Naive thymus-derived CD4-positive, alpha-beta T cell (primary cell): ENCODE results near the gene INPP5A. TPM values are rescaled to one million over a fixed set of nuclear protein-coding genes. Genes with fewer than 3 reads are reported as not detected.

Source experiments
- ATAC-seq: fragments of 150-1000 bp; cut with Tn5 transposase; 2 replicates; pipeline ENCODE4 v1.10.0; 2021; ENCODE audit warnings: mild to moderate bottlenecking, moderate library complexity
- CTCF ChIA-PET: fragments of 350-600 bp; sonication (Branson Sonifier 250); formaldehyde crosslinking; loops from one replicate; lab custom pipeline; 2021; ENCODE audit warnings: antibody characterized with exemption; lab: Charles Lee
- POLR2A ChIA-PET: fragments of 350-600 bp; sonication (Branson Sonifier 250); formaldehyde crosslinking; loops from one replicate; lab custom pipeline; 2021; ENCODE audit warnings: antibody characterized with exemption, inconsistent platforms; lab: Charles Lee
- DNase-seq, 9 donors: peaks; one replicate each; pipeline versions ENCODE4 v3.0.0 to v3.0.0-alpha.2; 2020 to 2022; ENCODE audit warnings: mixed read lengths in 1 of 9
- H3K27ac ChIP-seq: one replicate; pipeline ENCODE4 v1.7.0; 2013; ENCODE audit warnings: mild to moderate bottlenecking, low read depth, low read length, moderate library complexity
- H3K27me3 ChIP-seq, 2 donors: one replicate each; pipeline ENCODE4 v1.7.0; 2013; ENCODE audit warnings: low read length in 2 of 2, mild to moderate bottlenecking in 2 of 2, moderate library complexity in 2 of 2; ENCODE audit not compliant: control insufficient read depth in 2 of 2, insufficient read depth in 2 of 2
- H3K36me3 ChIP-seq, 3 experiments: 1 replicate in 2 of 3; 2 replicates in 1 of 3; pipeline ENCODE4 v1.7.0; 2013; ENCODE audit warnings: low read length in 3 of 3, mild to moderate bottlenecking in 3 of 3, moderate library complexity in 1 of 3; ENCODE audit not compliant: insufficient read depth in 3 of 3, control insufficient read depth in 2 of 3
- H3K4me1 ChIP-seq, 2 donors: one replicate each; pipeline ENCODE4 v1.7.0; 2013; ENCODE audit warnings: low read length in 2 of 2, mild to moderate bottlenecking in 2 of 2, moderate library complexity in 1 of 2; ENCODE audit not compliant: control insufficient read depth in 2 of 2, insufficient read depth in 2 of 2
- H3K4me3 ChIP-seq: 2 replicates; pipeline ENCODE4 v1.7.0; 2013; ENCODE audit warnings: mild to moderate bottlenecking, low read length
- H3K9me3 ChIP-seq, 3 experiments: 1 replicate in 2 of 3; 2 replicates in 1 of 3; pipeline ENCODE4 v1.7.0; 2013; ENCODE audit warnings: low read length in 3 of 3; ENCODE audit not compliant: control insufficient read depth in 2 of 3
- H3K27ac Mint-ChIP-seq, 9 donors: one replicate each; pipeline ENCODE4 v1.8.0; 2020 to 2022; ENCODE audit warnings: mixed read lengths in 9 of 9, mild to moderate bottlenecking in 8 of 9, moderate library complexity in 5 of 9, inconsistent platforms in 2 of 9
- H3K27me3 Mint-ChIP-seq, 5 donors: one replicate each; pipeline ENCODE4 v1.8.0; 2021 to 2022; ENCODE audit warnings: mixed read lengths in 5 of 5, mild to moderate bottlenecking in 1 of 5
- H3K36me3 Mint-ChIP-seq, 5 donors: one replicate each; pipeline ENCODE4 v1.8.0; 2020 to 2022; ENCODE audit warnings: mixed read lengths in 5 of 5, mild to moderate bottlenecking in 3 of 5, inconsistent platforms in 1 of 5
- H3K4me1 Mint-ChIP-seq, 7 donors: one replicate each; pipeline ENCODE4 v1.8.0; 2020 to 2022; ENCODE audit warnings: mixed read lengths in 7 of 7, mild to moderate bottlenecking in 3 of 7, inconsistent platforms in 1 of 7
- H3K4me3 Mint-ChIP-seq, 10 donors: one replicate each; pipeline ENCODE4 v1.8.0; 2020 to 2022; ENCODE audit warnings: mild to moderate bottlenecking in 10 of 10, mixed read lengths in 10 of 10, moderate library complexity in 6 of 10, inconsistent platforms in 2 of 10
- H3K9me3 Mint-ChIP-seq, 11 donors: one replicate each; pipeline ENCODE4 v1.8.0; 2020 to 2022; ENCODE audit warnings: mixed read lengths in 11 of 11, mild to moderate bottlenecking in 4 of 11, inconsistent platforms in 1 of 11, moderate library complexity in 1 of 11
- intact Hi-C, 2 donors: fragments of 100-400 bp; cut with micrococcal nuclease; formaldehyde crosslinking; loops; one replicate each; pipeline ENCODE4 v1.15.1; 2023
- polyA plus RNA-seq, 2 donors: library from polyadenylated mRNA; unstranded; fragments of 300-500 nt; fragmentation: Illumina TruSeq; gene quantifications; one replicate each; pipeline ENCODE4 v1.2.3, GENCODE V29; 2021
- total RNA-seq, 6 experiments: library from RNA in 5 of 6; stranded (reverse) in 5 of 6; gene quantifications; 1 replicate in 5 of 6; 2 replicates in 1 of 6; pipeline ENCODE4 v1.2.3 and lab custom pipeline; 2021 to 2026

Gene INPP5A
- total and polyA plus RNA-seq, 7 experiments from 2014 or later: 0.97 to 30.7 (median 25.0) TPM

DNA sequence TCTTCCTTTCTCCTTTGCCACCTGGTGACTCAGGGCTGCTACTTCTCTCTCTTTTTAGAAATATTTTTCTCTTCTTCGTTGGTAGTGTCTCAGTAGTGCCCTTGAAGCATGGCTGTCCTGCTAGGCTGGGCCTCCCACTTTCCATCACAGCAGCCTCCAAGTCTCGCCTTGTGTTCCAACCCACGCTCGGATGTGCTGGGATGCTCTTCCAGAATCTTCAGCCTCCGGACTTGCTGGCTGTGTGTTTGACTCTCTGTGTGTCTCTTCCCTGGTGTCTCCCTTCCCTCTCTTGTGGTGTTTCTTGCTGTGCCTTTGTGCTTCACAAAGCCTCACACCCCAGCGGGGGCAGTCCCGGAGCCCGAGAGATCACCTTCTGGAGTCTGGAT, 100.5 kb downstream of the INPP5A start:
- H3K27ac Mint-ChIP-seq: peak overlapping the region in 1 of 9 donors; percentile 80
- H3K9me3 ChIP-seq: no peaks in the 10 kb centered on the region
- no peak for DNase-seq
- POLR2A ChIA-PET: no interaction called here
- H3K4me3 ChIP-seq: no peak overlapping the region
- H3K4me1 ChIP-seq: no peaks in the 10 kb centered on the region
- no peaks in the 10 kb centered on the region for H3K27me3 ChIP-seq
- intact Hi-C loops: loop anchor here (2.0 to 5.0 kb wide), 4 partner anchors 101 to 416 kb away; partner anchors contain the start of gene INPP5A (in 1 of the 2)
- no peaks in the 10 kb centered on the region for H3K36me3 ChIP-seq
- peak overlapping the region in 1 of 10 donors; percentile 46 for H3K4me3 Mint-ChIP-seq
- H3K27me3 Mint-ChIP-seq: peaks cover 0 to 6% (median 0%) of the 10 kb centered on the region in 5 donors
- H3K36me3 Mint-ChIP-seq: peaks cover 0 to 20% (median 4%) of the 10 kb centered on the region in 5 donors
- peaks cover 24 to 64% (median 52%) of the 10 kb centered on the region in 7 donors for H3K4me1 Mint-ChIP-seq
- peak; percentile 6 for ATAC-seq
- no peaks in the 10 kb centered on the region for H3K9me3 Mint-ChIP-seq
- H3K27ac ChIP-seq: no peak overlapping the region
- CTCF ChIA-PET: interaction anchor here (2.8 kb wide), 1 partner anchor 179 kb away, joined by 18 read pairs; no protein-coding TSS in a partner anchor

DNA sequence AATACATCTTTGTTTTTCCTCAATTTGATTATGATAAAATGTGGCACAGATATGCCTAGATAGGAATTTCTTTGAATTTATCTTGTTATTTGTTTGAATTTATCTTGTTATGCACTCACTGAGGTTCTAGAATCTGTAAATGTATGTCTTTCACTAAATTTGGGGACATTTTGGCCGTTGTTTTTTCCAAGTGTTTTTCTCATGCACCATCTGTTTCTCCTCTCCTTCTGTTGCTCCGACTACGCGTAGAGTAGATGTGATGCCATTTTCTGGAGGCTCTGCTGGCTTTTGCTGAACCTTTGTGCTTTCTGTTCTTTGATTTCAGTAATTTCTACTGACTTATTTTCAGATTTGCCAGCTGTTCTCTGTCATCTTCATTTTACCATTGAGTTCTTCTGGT, 101.9 kb downstream of the INPP5A start:
- POLR2A ChIA-PET: no interaction called here
- CTCF ChIA-PET: interaction anchor here (0.5 to 2.8 kb wide), 2 partner anchors 178 to 180 kb away, joined by 3 to 18 read pairs; no protein-coding TSS in a partner anchor
- Mint-ChIP-seq H3K4me3 (no peak overlapping the region), H3K4me1 (peaks cover 18 to 59% (median 40%) of the 10 kb centered on the region in 7 donors), H3K9me3 (no peaks in the 10 kb centered on the region), H3K27ac (peak overlapping the region in 1 of 9 donors; percentile 27), H3K27me3 (peaks cover 0 to 6% (median 0%) of the 10 kb centered on the region in 5 donors), H3K36me3 (peaks cover 0 to 20% (median 4%) of the 10 kb centered on the region in 5 donors)
- intact Hi-C loops: loop anchor here (2.0 to 5.0 kb wide), 4 partner anchors 102 to 417 kb away; partner anchors contain the start of gene INPP5A (in 1 of the 2)
- Histone ChIP-seq H3K4me3 (no peak overlapping the region), H3K36me3 (no peaks in the 10 kb centered on the region), H3K4me1 (no peaks in the 10 kb centered on the region), H3K27ac (no peak overlapping the region), H3K27me3 (no peaks in the 10 kb centered on the region), H3K9me3 (no peaks in the 10 kb centered on the region)
- ATAC-seq (no peak), DNase-seq (no peak)

DNA sequence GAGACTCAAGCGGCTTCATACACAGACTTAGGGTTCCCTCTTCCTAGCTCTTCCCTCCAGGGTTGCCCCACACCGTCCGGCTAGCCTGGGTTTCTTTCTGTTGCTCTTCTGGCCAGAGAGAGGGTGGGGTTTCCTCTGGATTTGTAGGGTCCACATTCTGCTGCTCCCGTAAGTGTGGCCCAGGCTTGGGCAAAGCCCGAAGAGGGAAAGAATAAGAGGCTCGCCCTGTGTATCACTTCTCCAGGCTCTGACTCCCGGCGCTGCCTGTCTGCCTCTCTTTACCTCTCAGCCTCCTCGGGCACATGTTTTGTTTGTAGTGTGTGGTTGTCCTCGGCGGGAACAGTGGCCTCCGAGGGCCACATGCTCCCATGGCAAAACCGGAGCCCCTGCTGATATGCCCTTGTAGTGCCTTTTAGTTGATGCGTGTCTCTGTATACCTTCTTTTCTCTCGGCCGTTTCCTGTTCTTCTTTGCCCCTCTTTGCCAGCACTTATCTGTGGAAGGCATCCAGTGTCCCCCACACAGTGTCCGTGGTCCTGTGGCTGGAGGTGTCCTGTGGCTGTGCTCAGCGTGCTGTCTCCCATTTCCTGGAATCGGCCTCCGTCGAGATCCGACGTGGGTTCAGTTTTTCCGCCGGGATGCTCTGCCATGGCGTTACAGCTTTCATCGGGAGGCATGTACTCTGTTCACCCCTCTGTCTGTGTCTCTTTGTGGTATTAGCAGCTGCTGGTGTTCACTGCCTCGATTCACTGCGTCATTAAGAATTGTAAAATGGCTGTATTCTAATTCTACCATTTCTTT, 102.9 kb downstream of the INPP5A start:
- H3K4me1 Mint-ChIP-seq: peaks cover 17 to 54% (median 35%) of the 10 kb centered on the region in 7 donors
- DNase-seq: no peak
- H3K4me3 ChIP-seq: no peak overlapping the region

DNA sequence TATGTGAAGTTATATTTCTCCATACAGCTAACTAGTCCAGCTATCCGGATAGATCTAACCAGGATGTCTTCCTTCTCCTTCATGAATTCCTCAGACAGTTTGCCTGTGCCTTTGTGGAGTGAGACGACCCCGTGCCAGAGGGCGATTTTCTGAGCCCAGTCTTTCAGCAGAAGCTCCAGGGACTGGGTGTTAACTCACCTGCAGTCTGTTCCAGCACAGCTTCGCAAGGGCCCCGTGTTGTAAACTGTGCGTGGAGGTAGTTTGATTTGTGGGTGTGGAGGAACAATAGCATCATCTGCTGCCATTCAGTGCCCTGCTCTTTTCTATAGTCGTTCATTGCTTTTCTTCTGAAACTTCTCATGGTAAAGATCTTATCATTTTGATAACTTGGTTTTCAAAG, 103.8 kb downstream of the INPP5A start:
- H3K4me1 Mint-ChIP-seq: peaks cover 17 to 54% (median 35%) of the 10 kb centered on the region in 7 donors
- POLR2A ChIA-PET: interaction anchor here (1.1 kb wide), 1 partner anchor 8 kb away, joined by 3 read pairs; no protein-coding TSS in a partner anchor
- no peak overlapping the region for H3K27ac Mint-ChIP-seq
- H3K27ac ChIP-seq: no peak overlapping the region
- no peaks in the 10 kb centered on the region for H3K27me3 ChIP-seq
- H3K36me3 ChIP-seq: peaks cover 0 to 9% (median 0%) of the 10 kb centered on the region in 3 experiments
- no peaks in the 10 kb centered on the region for H3K9me3 ChIP-seq
- H3K4me1 ChIP-seq: no peaks in the 10 kb centered on the region
- H3K4me3 ChIP-seq: no peak overlapping the region
- H3K9me3 Mint-ChIP-seq: no peaks in the 10 kb centered on the region
- peaks cover 0 to 20% (median 4%) of the 10 kb centered on the region in 5 donors for H3K36me3 Mint-ChIP-seq
- DNase-seq (no peak), ATAC-seq (no peak)
- CTCF ChIA-PET: no interaction called here
- no peak overlapping the region for H3K4me3 Mint-ChIP-seq
- intact Hi-C loops: no loop called here
- H3K27me3 Mint-ChIP-seq: peaks cover 0 to 6% (median 0%) of the 10 kb centered on the region in 5 donors

More for the DNA sequence above, 102.9 kb downstream of the INPP5A start:
- peaks cover 0 to 20% (median 4%) of the 10 kb centered on the region in 5 donors for H3K36me3 Mint-ChIP-seq
- ChIA-PET CTCF (interaction anchor here (2.8 kb wide), 1 partner anchor 181 kb away, joined by 18 read pairs; no protein-coding TSS in a partner anchor), POLR2A (interaction anchor here (1.1 kb wide), 1 partner anchor 8 kb away, joined by 3 read pairs; no protein-coding TSS in a partner anchor)
- no peaks in the 10 kb centered on the region for H3K9me3 Mint-ChIP-seq
- intact Hi-C loops: no loop called here
- H3K27me3 Mint-ChIP-seq: peaks cover 0 to 6% (median 0%) of the 10 kb centered on the region in 5 donors
- H3K27ac ChIP-seq: no peak overlapping the region
- no peaks in the 10 kb centered on the region for H3K4me1 ChIP-seq
- no peaks in the 10 kb centered on the region for H3K27me3 ChIP-seq
- no peak for ATAC-seq
- no peak overlapping the region for H3K4me3 Mint-ChIP-seq
- H3K36me3 ChIP-seq: peaks cover 0 to under 1% (median 0%) of the 10 kb centered on the region in 3 experiments
- no peaks in the 10 kb centered on the region for H3K9me3 ChIP-seq
- peak overlapping the region in 2 of 9 donors; percentile 23 to 51 for H3K27ac Mint-ChIP-seq

DNA sequence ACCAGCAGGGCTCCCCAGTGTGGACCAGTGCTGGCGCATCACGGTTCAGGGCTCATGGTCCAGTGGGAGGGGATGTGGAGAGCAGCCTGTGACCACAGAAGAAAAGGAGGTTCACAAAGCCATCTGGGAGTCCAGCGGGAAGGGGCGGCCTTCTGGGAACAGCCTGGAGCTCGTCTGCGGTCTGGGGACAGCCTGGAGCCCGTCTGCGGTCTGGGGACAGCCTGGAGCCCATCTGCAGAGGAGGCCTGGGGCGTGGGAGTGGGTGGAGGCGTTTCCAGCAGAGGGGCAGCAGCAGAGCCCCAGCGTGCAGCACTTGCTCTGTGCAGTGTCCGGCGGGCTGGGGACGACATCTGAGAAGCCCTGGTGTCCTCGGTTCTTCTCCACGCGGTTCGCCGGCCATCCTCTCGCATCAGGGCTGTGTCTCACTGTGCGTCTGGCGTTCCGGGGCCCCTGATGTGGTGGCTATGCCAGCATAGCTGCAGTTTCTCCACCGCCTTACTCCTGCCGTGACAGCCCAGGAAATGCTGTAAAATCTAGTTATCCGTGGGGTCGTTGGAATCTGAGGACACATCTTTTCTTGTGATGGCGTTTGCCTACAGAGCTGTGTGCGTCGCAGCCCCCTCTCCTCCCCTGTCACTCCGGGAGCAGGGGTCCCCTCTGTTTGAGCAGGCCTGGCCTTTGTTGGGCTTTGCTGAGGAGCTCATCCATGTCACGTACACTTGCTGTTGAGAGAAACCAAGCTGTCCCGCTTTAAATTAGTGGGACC, 104.6 kb downstream of the INPP5A start:
- ChIA-PET POLR2A (interaction anchor here (1.1 kb wide), 1 partner anchor 9 kb away, joined by 3 read pairs; no protein-coding TSS in a partner anchor), CTCF (interaction anchor here (1.2 to 2.2 kb wide), 2 partner anchors 10 to 183 kb away, joined by 4 to 11 read pairs; no protein-coding TSS in a partner anchor)
- DNase-seq (no peak), ATAC-seq (no peak)
- Mint-ChIP-seq H3K4me1 (peaks cover 16 to 52% (median 35%) of the 10 kb centered on the region in 7 donors), H3K4me3 (no peak overlapping the region), H3K27me3 (peaks cover 0 to 6% (median 0%) of the 10 kb centered on the region in 5 donors), H3K27ac (no peak overlapping the region), H3K36me3 (peaks cover 0 to 20% (median 4%) of the 10 kb centered on the region in 5 donors), H3K9me3 (no peaks in the 10 kb centered on the region)
- H3K4me3 ChIP-seq: no peak overlapping the region
- no peaks in the 10 kb centered on the region for H3K9me3 ChIP-seq
- intact Hi-C loops: no loop called here
- H3K4me1 ChIP-seq: no peaks in the 10 kb centered on the region
- peaks cover 0 to 13% (median 0%) of the 10 kb centered on the region in 3 experiments for H3K36me3 ChIP-seq
- H3K27me3 ChIP-seq: no peaks in the 10 kb centered on the region
- no peak overlapping the region for H3K27ac ChIP-seq

DNA sequence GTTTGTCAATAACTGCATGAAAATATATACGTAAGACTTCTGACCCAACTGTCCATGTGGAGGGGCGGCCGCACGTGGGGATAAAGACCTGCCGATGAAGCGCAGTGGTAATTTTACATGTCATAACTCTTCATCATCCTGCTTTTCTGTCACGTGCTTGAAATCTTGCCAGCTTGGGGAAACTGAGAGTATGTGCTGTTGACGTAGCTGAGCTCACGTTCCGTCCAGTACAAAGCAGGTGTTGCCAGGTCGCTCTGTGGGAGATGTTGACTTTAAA, 105.1 kb downstream of the INPP5A start:
- DNase-seq (no peak), ATAC-seq (no peak)
- POLR2A ChIA-PET: no interaction called here
- H3K36me3 Mint-ChIP-seq: peaks cover 0 to 23% (median 7%) of the 10 kb centered on the region in 5 donors
- no peak overlapping the region for H3K27ac Mint-ChIP-seq
- no peak overlapping the region for H3K4me3 Mint-ChIP-seq
- H3K4me1 Mint-ChIP-seq: peaks cover 11 to 47% (median 29%) of the 10 kb centered on the region in 7 donors
- intact Hi-C loops: no loop called here
- H3K4me1 ChIP-seq: no peaks in the 10 kb centered on the region
- H3K9me3 ChIP-seq: no peaks in the 10 kb centered on the region
- H3K27me3 Mint-ChIP-seq: peaks cover 0 to 5% (median 0%) of the 10 kb centered on the region in 5 donors
- no peak overlapping the region for H3K4me3 ChIP-seq
- no peak overlapping the region for H3K27ac ChIP-seq
- no peaks in the 10 kb centered on the region for H3K9me3 Mint-ChIP-seq
- H3K27me3 ChIP-seq: no peaks in the 10 kb centered on the region
- H3K36me3 ChIP-seq: peaks cover 0 to 13% (median 0%) of the 10 kb centered on the region in 3 experiments
- CTCF ChIA-PET: interaction anchor here (1.2 to 2.2 kb wide), 2 partner anchors 10 to 184 kb away, joined by 4 to 11 read pairs; no protein-coding TSS in a partner anchor
